GM19467 (cell line): ENCODE results near the gene CYP11A1.
A peak's percentile ranks its signal among the peaks of the same experiment; 100 is the strongest.
"Not testable (repeated sequence)": the region's sequence is repeated elsewhere in the genome, so short reads cannot be mapped to it uniquely, and the experiment has no call there.

Experiments
- ATAC-seq: cut with Tn5 transposase; IDR thresholded peaks from one replicate; pipeline ENCODE4 v1.9.1; 2021; ENCODE audit warnings: mild to moderate bottlenecking, moderate library complexity; ENCODE audit not compliant: unreplicated experiment

Gene CYP11A1

DNA sequence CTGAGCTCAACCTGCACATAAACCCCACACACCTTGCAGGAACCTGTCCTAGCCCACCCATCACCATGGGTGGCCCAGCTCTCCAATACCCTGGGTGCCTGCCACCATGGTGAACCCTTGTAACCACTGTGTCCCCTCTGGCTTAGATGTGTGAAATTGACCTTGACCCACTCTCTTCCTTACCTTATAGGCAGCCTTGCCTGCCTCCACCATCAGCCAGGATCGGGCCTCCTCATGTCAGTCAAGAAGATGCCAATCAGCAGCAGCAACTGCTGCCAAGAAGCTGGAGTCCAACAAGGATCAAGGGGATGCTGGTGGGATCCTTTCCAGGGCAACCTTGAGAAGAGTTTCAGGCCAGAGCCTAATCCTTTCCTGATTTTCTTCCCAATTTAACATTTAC, 8.8 kb upstream of the CYP11A1 start:
- ATAC-seq, result no peak

DNA sequence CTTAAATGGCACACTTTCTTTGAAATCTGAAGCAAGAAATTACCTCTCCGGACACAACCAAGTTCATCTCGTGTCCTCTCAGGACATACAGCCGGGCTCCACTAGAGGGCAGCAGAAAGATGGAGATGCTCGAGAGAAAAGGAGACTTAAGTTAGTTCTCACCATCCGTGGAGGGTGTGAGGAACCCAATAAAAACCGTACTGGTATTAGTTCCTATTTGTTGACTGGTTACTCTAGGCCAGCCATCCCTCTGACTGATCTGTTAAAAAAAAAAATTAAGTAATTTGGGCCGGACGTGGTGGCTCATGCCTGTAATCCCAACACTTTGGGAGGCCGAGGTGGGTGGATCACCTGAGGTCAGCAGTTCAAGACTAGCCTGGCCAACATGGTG, 7.9 kb upstream of the CYP11A1 start:
- no peak for ATAC-seq

DNA sequence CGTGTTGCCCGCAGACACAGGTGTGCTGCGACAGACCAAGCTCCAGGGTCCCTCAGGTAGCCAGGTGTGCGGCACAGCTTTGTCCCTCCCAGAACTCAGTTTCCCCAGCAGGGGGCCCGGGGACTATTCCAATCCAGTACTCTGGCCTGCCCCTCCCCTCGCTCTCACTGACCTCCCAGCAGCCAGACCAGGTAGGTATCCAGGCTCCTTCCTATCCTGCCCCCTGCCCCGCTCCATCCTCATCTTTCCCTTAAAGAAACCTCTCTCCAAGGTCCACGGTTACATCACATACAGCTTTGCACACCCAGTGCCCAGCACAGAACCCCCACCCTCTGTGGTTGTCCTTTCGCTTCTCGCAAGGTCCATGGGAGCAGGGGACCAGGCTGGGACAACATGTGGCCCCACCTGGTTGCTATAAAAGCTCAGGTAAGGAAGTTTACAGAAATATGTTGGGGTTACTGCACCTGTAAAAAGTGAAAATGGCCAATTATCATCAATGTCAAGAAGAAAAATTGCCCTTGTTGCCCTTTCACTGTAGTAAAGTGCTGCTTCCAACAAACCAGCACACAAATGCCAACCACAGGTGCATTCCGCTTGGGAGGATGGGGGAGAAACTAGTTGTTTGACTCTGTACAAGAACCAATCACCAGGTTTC, 7.3 kb upstream of the CYP11A1 start:
- ATAC-seq, result peak; percentile 17

DNA sequence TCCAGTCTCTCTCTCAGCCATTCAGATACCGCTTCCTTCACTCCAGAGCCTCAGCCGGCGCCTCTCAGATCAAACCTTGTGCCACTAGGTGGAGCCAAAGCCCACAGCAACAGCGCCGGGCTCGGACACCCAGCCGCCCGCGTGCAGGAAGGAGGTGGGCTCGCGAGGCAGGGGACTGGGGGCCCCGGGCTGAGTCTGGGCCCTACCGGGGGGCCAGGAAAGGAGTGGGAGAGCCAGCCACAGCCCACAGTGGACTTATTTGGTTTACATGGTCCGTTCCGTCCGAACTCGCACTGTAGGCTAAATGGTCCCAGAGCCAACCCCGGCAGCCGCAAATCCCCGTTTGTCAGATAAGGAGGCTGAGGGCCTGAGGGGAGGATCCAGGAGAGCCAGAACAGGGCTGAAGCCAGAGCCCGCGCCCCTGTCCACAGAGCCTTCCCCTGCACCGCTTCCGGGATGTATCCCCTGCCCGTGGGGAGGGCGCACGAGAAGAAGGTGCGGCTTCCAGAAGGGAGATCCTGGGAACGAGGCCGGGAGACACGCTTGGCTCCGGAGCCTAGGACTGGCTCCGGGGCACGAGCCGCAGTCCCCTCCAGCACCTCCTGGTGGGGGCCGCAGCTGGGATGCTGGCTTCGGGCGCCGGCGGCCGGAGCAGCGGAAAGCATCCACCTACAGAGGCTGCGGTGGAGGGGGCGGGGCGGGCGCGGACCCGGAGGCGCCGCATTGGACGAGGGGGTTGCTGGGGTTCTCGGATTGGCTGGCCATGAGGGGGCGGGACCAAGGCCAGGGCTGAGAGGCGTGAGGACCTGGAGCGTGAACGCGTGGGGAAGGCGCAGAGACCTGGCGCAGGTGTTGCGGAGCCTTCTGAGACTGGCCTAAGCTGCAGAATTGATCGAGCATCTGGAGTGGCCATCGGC, 6.5 kb upstream of the CYP11A1 start:
- ATAC-seq, result peak; percentile 60

DNA sequence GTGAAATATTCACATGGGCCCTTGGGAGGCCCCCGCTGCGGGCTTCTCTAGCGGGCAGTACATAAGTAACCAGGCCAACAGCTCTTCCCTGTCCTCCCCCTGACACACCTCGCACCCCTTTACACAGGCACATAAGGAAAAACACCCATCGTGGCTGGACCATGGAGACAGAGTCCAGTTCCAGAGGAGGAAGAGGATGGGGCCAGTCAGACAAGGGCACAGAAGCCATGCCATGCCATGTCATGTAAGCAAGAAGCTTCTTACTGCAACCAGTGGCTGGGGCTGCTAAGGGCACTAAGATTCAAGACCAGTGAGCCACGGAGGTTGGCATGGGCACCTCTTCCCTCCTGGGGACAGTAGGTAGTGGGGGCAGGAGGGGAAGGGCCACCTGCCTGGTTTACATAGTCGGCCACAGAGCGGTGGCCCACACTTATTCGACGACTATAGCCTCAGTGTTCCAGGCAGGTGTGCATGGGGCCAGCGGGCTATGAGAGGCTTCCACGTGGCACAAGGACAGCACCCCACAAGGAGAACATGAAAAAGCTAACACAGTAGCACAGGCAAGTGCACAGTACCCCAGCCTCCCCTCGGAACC, 5.7 kb upstream of the CYP11A1 start:
- no peak for ATAC-seq

DNA sequence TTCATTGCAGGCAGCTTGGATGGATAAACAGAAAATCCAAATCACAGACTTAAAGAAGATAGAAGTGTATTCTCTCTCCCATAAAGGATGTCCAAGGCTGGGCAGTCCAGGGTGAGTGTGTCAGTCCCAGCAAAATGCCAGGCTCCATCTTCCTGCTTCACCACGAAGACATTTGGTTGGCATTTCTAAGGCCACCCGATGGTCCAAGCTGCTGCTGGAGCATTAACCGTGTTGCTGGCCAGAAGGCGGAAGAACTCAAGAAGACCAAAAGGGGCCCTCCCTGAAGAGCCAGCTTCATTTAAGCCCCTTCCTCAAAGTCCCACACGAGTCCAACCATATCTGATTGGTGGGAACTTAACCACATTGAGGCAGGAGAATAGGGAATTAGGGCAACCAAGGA, 3.0 kb upstream of the CYP11A1 start:
- ATAC-seq, result no peak

DNA sequence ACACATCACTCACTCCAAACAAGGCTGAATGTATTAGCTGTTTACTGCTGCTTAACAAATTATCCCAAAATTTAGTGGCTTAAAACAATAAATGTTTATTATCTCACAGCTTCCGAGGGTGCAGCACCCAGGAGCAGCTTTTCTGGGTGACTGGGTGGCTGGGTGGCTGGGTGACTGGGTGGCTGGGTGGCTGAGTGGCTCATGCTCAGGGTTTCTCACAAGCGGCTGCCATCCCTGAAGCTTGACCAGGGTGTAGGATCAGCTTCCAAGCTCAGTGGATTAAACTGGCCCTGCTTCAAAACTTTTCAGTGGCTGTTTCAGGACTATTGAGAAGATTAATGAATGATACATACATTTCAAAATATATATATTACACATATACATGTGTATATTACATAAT, 2.3 kb upstream of the CYP11A1 start:
- no peak for ATAC-seq

DNA sequence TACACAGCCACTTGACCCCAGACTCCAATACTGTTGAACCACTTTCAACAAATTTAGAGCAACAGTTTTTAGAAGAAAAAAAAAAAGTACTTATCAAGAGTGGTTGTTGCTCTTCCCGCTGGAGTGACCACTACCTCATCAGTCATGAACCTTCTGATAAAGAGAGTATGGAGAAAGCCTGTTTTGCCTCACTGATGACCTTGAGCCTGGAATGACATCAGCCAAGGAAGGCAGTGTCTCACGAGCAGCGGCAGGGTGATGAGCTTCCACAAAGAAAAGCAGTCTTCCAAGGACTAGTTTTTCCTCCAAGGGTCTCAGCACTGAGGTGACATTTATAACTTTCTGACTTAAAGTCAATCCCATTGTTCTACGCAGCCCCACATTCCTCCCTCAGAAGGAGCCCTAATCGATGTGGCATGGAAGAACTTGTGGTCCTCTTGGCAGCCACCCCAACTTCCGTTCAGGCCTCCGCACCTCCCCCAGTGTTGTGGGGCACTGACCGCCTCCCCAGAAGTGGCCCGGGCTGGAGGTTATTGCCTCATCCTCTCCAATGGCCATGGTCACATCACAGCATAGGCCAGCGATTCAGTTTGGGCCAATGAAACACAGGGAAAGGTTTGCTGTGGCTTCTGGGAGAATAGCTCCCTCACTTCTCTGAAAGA, 1.8 kb upstream of the CYP11A1 start:
- ATAC-seq, result no peak

DNA sequence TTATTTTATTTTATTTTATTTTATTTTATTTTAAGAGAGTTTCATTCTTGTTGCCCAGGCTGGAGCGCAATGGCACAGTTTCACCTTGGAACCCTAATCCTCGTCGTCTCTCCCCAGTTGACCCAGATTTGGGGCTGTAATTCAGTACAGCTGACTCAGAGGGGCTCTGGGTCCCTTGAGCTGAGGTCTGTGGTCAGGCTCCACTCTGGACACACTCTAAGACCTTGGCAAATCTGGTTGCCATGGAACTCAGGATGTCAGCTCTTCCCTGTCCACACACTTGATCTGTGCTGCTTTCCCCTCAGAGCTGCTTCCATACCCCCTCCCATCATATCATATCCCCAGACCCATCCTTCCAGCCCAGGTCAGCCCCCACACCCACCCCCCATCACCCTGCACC, 675 bp upstream of the CYP11A1 start:
- no peak for ATAC-seq

DNA sequence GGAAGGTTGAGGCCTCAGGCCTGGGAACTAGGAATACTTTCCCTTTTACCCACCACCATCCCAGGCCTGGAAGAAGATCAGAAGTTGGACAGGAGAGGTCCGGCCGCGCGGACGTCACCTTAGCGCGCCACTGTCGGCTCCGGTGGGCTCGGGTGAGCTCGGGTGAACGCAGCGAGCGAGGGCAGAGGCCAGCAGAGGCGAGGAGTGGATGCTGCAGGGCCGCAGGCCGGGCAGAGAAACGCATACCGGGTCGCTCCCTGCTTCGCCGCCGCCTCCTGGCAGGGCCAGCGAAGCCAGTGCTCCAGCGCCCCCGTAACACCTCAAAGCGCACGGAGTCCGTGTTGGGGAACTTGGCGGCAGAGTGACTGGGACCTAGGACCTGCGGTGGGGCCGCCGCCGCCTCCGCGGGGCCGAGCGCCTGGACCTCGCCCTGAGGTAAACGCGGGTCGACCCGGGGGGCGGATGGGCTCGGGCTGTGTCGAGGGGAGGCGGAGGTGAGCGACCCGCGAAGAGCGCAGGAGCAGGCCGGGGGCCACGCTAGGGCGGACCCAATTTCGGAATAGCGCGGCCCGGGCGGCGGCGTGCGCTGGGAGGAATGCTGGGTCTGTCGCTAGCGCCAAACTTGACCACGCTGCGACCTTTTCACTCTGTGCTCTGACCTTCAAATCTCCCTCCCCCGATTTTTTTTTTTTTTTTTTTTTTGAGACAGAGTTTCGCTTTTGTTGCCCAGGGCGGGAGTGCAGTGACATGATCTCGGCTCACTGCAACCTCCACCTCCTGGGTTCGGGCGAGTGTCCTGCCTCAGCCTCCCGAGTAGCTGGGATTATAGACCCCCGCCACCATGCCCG, 1.6 kb downstream of the CYP11A1 start:
- ATAC-seq, result no peak

DNA sequence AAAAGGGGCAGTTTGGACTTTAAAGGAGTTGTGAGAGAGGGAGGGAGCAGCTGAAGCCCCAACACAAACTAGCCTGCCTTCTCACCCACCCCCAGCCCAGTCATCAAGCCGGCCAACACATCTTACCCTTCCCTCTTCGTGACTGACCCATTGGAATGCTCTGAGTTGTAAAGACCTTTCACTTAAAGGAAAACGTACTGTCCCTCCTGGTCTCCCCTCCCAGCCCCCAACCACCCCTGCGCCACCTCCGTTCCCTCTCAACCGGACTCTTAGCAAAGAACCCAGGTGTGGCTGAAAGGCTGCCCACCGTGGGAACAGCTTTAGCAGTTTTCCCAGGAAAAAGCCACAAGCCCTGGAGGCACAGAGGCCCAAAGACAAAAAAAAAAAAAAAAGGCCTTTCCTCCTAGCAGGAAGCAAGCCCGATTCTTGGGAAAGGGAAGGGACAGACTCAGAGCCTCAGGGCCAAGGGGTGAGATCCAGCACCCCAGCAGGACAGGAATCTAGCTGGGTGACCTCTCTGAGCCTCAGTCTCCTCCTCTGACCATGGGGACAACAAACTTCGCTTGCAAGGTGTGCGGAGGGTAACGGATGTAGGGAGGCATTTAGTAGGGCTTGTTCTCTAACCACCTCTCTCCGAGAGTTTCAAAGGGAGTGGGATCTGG, 2.4 kb downstream of the CYP11A1 start:
- ATAC-seq, result no peak

DNA sequence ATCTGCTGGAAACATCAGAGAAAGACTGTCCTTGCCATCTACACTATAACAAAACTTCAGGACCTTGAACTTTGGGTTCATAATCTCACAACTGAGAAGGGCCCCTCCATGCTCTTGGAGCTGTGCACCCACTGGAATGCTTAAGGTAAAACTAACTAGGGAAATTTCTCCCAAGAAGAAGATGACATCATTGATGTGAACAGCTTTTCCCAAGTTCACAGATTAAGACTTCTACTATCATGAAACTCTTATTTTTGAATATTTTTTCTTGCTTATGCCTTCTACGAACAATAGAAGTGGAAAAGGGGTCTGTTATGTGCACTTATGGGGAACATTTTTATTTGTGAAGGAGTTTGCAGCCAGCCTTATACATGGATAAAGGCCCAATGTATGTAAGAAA, 5.0 kb downstream of the CYP11A1 start:
- no peak for ATAC-seq

DNA sequence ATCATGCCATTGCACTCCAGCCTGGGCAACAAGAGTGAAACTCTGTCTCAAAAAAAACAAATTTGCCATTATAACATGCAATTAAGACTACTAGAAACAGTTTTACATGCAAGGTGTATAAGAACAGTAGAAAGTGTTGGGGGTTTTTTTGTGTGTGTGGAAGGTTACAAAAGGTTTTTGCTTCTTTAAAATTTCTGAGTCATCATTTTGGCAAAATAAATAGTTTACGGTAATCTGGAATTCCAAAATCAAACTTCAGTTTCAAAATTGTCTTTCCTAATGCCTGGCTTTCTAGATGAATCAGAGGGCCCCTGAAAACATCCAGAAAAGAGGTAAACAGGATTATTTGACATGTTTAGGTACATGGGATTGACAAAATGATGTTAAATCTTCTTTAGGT, 6.6 kb downstream of the CYP11A1 start:
- not testable (repeated sequence) for ATAC-seq

DNA sequence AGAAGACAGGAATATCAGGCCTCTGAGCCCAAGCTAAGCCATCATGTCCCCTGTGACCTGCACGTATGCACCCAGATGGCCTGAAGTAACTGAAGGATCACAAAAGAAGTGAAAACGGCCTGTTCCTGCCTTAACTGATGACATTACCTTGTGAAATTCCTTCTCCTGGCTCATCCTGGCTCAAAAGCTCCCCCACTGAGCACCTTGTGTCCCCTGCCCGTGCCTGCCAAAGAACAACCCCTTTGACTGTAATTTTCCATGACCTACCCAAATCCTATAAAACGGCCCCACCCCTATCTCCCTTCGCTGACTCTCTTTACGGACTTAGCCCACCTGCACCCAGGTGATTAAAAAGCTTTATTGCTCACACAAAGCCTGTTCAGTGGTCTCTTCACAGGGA, 8.1 kb downstream of the CYP11A1 start:
- not testable (repeated sequence) for ATAC-seq

DNA sequence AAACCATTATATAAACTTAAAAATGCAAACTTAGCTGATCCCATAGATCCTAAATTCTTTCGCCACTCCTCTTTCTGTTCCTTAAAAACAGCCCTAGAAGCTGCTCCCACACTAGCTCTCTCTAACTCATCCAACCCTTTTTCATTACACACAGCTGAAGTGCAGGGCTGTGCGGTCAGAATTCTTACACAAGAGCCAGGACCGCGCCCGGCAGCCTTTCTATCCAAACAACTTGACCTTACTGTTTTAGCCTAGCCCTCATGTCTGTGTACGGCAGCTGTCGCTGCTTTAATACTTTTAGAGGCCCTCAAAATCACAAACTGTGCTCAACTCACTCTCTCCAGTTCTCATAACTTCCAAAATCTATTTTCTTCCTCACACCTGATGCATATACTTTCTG, 9.9 kb downstream of the CYP11A1 start:
- ATAC-seq, result not testable (repeated sequence)

DNA sequence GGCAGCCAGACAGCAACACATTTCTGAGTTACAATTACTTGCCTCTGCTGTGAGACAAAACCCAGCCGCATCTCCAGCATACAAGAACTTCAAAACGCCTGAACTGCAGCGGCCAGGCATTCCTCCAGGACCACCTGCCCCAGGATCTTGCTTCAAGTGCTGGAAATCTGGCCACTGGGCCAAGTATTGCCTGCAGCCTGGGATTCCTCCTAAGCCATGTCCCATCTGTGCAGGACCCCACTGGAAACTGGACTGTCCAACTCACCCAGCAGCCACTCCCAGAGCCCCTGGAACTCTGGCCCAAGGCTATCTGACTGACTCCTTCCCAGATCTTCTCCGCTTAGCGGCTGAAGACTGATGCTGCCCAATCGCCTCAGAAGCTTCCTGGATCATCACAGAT, 11.4 kb downstream of the CYP11A1 start:
- ATAC-seq, result not testable (repeated sequence)

DNA sequence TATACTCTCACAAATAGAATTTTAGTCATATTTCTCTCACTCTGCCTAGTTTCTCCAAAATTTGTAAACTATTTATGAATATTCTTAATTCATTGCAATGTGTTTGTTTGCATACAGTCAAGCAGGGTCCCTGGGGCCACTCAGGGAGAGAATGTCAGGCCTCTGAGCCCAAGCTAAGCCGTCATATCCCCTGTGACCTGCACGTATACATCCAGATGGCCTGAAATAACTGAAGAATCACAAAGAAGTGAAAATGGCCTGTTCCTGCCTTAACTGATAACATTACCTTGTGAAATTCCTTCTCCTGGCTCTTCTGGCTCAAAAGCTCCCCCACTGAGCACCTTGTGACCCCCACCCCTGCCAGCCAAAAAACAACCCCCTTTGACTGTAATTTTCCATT, 13.5 kb downstream of the CYP11A1 start:
- ATAC-seq, result not testable (repeated sequence)

DNA sequence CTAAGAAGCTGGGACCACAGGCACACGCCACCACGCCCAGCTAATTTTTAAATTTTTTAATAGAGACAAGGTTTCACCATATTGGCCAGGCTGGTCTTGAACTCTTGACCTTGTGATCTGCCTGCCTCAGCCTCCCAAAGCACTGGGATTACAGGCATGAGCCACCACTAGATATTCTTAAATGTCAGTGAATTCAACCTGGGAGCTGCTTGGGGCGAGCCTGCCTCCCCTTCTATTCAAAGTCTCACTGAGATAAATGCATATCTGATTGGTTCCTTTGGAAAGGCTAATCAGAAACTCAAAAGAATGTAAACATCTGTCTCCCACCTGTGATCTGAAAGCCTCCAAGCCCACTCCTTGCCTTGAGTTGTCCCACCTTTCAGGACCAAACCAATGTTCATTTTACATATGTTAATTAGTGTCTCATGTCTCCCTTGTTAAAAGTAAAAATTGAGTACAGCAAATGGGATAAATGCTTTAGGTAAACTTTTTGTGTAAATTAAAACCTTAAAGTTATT, 15.0 kb downstream of the CYP11A1 start:
- ATAC-seq, result no peak

DNA sequence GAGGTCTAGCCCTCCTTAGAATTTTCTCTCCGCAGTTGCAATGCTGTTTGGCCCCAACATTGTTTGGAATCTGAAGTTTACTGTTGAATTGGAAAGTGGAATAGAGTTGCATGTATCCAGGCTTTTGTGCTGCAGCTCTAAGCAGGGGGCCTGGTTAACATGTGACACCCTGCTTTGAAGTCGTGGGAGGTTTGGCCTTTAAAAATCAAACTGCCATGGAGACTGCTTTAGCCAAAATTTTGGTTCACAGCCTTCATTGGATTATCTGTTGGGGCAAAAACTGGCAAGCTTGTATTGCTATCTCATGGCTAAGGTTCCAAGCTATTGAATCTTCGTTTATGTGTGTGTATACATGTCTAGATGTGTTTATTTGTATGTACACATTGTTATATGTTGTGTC, 15.8 kb downstream of the CYP11A1 start:
- no peak for ATAC-seq
